Stomach smooth muscle (tissue), 2 donors: ENCODE data around the gene FAM222B.
A peak's percentile ranks its signal among the peaks of the same experiment; 100 is the strongest.

Source experiments
- H3K27ac ChIP-seq: one replicate; pipeline ENCODE4 v1.7.0; 2013; ENCODE audit warnings: mild to moderate bottlenecking, low read length, inconsistent platforms
- H3K27me3 ChIP-seq, 2 donors: one replicate each; pipeline ENCODE4 v1.7.0; 2013; ENCODE audit warnings: low read length in 2 of 2; ENCODE audit not compliant: insufficient read depth in 2 of 2, control insufficient read depth in 1 of 2
- H3K36me3 ChIP-seq, 2 donors: one replicate each; pipeline ENCODE4 v1.7.0; 2013; ENCODE audit warnings: low read length in 2 of 2; ENCODE audit not compliant: control insufficient read depth in 2 of 2, insufficient read depth in 2 of 2
- H3K4me1 ChIP-seq: one replicate; pipeline ENCODE4 v1.7.0; 2013; ENCODE audit warnings: low read length; ENCODE audit not compliant: control insufficient read depth, insufficient read depth
- H3K4me3 ChIP-seq, 2 donors: one replicate each; pipeline ENCODE4 v1.7.0; 2013; ENCODE audit warnings: low read length in 2 of 2
- H3K9ac ChIP-seq, 2 donors: one replicate each; pipeline ENCODE4 v1.7.0; 2013; ENCODE audit warnings: low read length in 2 of 2, mild to moderate bottlenecking in 1 of 2
- H3K9me3 ChIP-seq, 2 donors: one replicate each; pipeline ENCODE4 v1.7.0; 2013; ENCODE audit warnings: low read length in 2 of 2; ENCODE audit not compliant: control insufficient read depth in 2 of 2
- donor health status: healthy.
- donor health status: Pancreatic carcinoma.

The FAM222B gene

GRCh38 chr17:28716740-28717577 lies 125.6 kb downstream of the FAM222B start:
- H3K4me1 ChIP-seq: peaks cover 49% of the 10 kb centered on the region
- H3K27ac ChIP-seq: peak overlapping the region; percentile 89

GRCh38 chr17:28715217-28715616 lies 127.4 kb downstream of the FAM222B start:
- Histone ChIP-seq H3K4me3 (no peak overlapping the region), H3K4me1 (peaks cover 43% of the 10 kb centered on the region)

More at GRCh38 chr17:28716740-28717577, 125.6 kb downstream of the FAM222B start:
- H3K27me3 ChIP-seq: no peaks in the 10 kb centered on the region
- H3K9ac ChIP-seq: peak overlapping the region; percentile 85 to 89
- peaks cover 17 to 27% of the 10 kb centered on the region in 2 donors for H3K36me3 ChIP-seq
- H3K9me3 ChIP-seq: no peaks in the 10 kb centered on the region
- H3K4me3 ChIP-seq: peak overlapping the region; percentile 64 to 81

GRCh38 chr17:28714281-28714680 lies 128.3 kb downstream of the FAM222B start:
- Histone ChIP-seq H3K27ac (no peak overlapping the region), H3K9me3 (no peaks in the 10 kb centered on the region), H3K4me1 (peaks cover 45% of the 10 kb centered on the region), H3K4me3 (no peak overlapping the region), H3K27me3 (no peaks in the 10 kb centered on the region), H3K36me3 (peaks cover 17 to 22% of the 10 kb centered on the region in 2 donors), H3K9ac (no peak overlapping the region)

More at GRCh38 chr17:28715217-28715616, 127.4 kb downstream of the FAM222B start:
- Histone ChIP-seq H3K27ac (no peak overlapping the region), H3K27me3 (no peaks in the 10 kb centered on the region), H3K9ac (no peak overlapping the region), H3K9me3 (no peaks in the 10 kb centered on the region), H3K36me3 (peaks cover 17 to 22% of the 10 kb centered on the region in 2 donors)

GRCh38 chr17:28712705-28713415 lies 129.7 kb downstream of the FAM222B start:
- no peaks in the 10 kb centered on the region for H3K27me3 ChIP-seq
- peaks cover 31% of the 10 kb centered on the region for H3K4me1 ChIP-seq
- H3K36me3 ChIP-seq: peaks cover 17 to 22% of the 10 kb centered on the region in 2 donors
- no peak overlapping the region for H3K27ac ChIP-seq
- H3K4me3 ChIP-seq: no peak overlapping the region
- H3K9ac ChIP-seq: no peak overlapping the region
- no peaks in the 10 kb centered on the region for H3K9me3 ChIP-seq

GRCh38 chr17:28712032-28712704 lies 130.4 kb downstream of the FAM222B start:
- Histone ChIP-seq H3K27ac (peak overlapping the region; percentile 79), H3K9ac (peak overlapping the region in 1 of 2 donors; percentile 73)

GRCh38 chr17:28711723-28712031 lies 130.9 kb downstream of the FAM222B start, which contains the start of gene PROCA1:
PROCA1 (minus strand) TSS chr17:28711888; CDS start chr17:28711660, 228 bp downstream.
- Histone ChIP-seq H3K9me3 (no peaks in the 10 kb centered on the region), H3K36me3 (peaks cover 17 to 22% of the 10 kb centered on the region in 2 donors), H3K27ac (peak within 1 kb of the TSS; percentile 79), H3K27me3 (no peaks in the 10 kb centered on the region), H3K4me1 (peaks cover 23% of the 10 kb centered on the region), H3K9ac (peak within 1 kb of the TSS; percentile 73 to 82), H3K4me3 (peak within 1 kb of the TSS; percentile 77 to 79)

More at GRCh38 chr17:28712032-28712704, 130.4 kb downstream of the FAM222B start:
- Histone ChIP-seq H3K27me3 (no peaks in the 10 kb centered on the region), H3K36me3 (peaks cover 17 to 22% of the 10 kb centered on the region in 2 donors), H3K9me3 (no peaks in the 10 kb centered on the region), H3K4me3 (peak overlapping the region; percentile 54 to 77), H3K4me1 (peaks cover 28% of the 10 kb centered on the region)

GRCh38 chr17:28710861-28711722 lies 131.5 kb downstream of the FAM222B start:
- Histone ChIP-seq H3K27me3 (no peaks in the 10 kb centered on the region), H3K9ac (peak overlapping the region; percentile 73 to 82), H3K36me3 (peaks cover 17 to 22% of the 10 kb centered on the region in 2 donors), H3K4me3 (peak overlapping the region; percentile 77 to 79), H3K4me1 (peaks cover 19% of the 10 kb centered on the region), H3K9me3 (no peaks in the 10 kb centered on the region), H3K27ac (peak overlapping the region; percentile 79)

- Histone ChIP-seq H3K36me3 (peaks cover 7 to 14% of the 10 kb centered on the region in 2 donors), H3K9ac (no peak overlapping the region), H3K27me3 (no peaks in the 10 kb centered on the region), H3K4me1 (peaks cover 16% of the 10 kb centered on the region), H3K4me3 (no peak overlapping the region), H3K9me3 (no peaks in the 10 kb centered on the region), H3K27ac (no peak overlapping the region)
Measured at GRCh38 chr17:28707339-28707720, 135.3 kb downstream of the FAM222B start.

- Histone ChIP-seq H3K36me3 (peaks cover 11 to 21% of the 10 kb centered on the region in 2 donors), H3K9ac (no peak overlapping the region), H3K4me1 (peaks cover 12% of the 10 kb centered on the region), H3K27ac (no peak overlapping the region), H3K4me3 (no peak overlapping the region), H3K9me3 (no peaks in the 10 kb centered on the region), H3K27me3 (no peaks in the 10 kb centered on the region)
Measured at GRCh38 chr17:28706471-28707338, 135.9 kb downstream of the FAM222B start.
